GM19455 (cell line): ENCODE measurements around the gene SLC9A9.
"Not testable (repeated sequence)": the region's sequence is repeated elsewhere in the genome, so short reads cannot be mapped to it uniquely, and the experiment has no call there.

Experiments
- ATAC-seq: cut with Tn5 transposase; IDR thresholded peaks from one replicate; pipeline ENCODE4 v1.9.1; 2021; ENCODE audit not compliant: unreplicated experiment

SLC9A9 gene

GRCh38 chr3:143306407-143306806 is 541.9 kb downstream of the SLC9A9 start:
- no peak for ATAC-seq

- no peak for ATAC-seq
These were observed 545.6 kb downstream of the SLC9A9 start for GRCh38 chr3:143302638-143303171.

GRCh38 chr3:143301031-143301901 is 547.0 kb downstream of the SLC9A9 start:
- ATAC-seq, result no peak

- ATAC-seq, result no peak
These were observed 549.3 kb downstream of the SLC9A9 start for GRCh38 chr3:143298886-143299535.

GRCh38 chr3:143298380-143298779 is 549.9 kb downstream of the SLC9A9 start:
- no peak for ATAC-seq

- ATAC-seq, result no peak
These were observed 552.8 kb downstream of the SLC9A9 start for GRCh38 chr3:143295201-143296080.

- peak; percentile 68 for ATAC-seq
These were observed 554.1 kb downstream of the SLC9A9 start for GRCh38 chr3:143294188-143294587.

- no peak for ATAC-seq
These were observed 556.3 kb downstream of the SLC9A9 start for GRCh38 chr3:143291836-143292447.

- ATAC-seq, result no peak
These were observed 559.3 kb downstream of the SLC9A9 start for GRCh38 chr3:143288944-143289343.

GRCh38 chr3:143287403-143287802 is 560.9 kb downstream of the SLC9A9 start:
- no peak for ATAC-seq

GRCh38 chr3:143286392-143287010 is 561.8 kb downstream of the SLC9A9 start:
- no peak for ATAC-seq

GRCh38 chr3:143283432-143284128 is 564.7 kb downstream of the SLC9A9 start:
- no peak for ATAC-seq

GRCh38 chr3:143280984-143281383 is 567.3 kb downstream of the SLC9A9 start:
- ATAC-seq, result no peak

GRCh38 chr3:143279567-143279966 is 568.7 kb downstream of the SLC9A9 start:
- not testable (repeated sequence) for ATAC-seq

- ATAC-seq, result no peak
These were observed 569.5 kb downstream of the SLC9A9 start for GRCh38 chr3:143278721-143279120.

GRCh38 chr3:143277531-143277930 is 570.7 kb downstream of the SLC9A9 start:
- ATAC-seq, result no peak

- no peak for ATAC-seq
These were observed 571.7 kb downstream of the SLC9A9 start for GRCh38 chr3:143276592-143276991.

GRCh38 chr3:143273975-143274690 is 574.1 kb downstream of the SLC9A9 start:
- no peak for ATAC-seq

- no peak for ATAC-seq
These were observed 577.1 kb downstream of the SLC9A9 start for GRCh38 chr3:143271136-143271535.
